ENCODE results near the gene RASGEF1B. TPM values are rescaled to one million over a fixed set of nuclear protein-coding genes. Genes with fewer than 3 reads are reported as not detected.

RASGEF1B gene
- total RNA-seq, 1 donor from 2014 or later = 15.0 TPM

DNA sequence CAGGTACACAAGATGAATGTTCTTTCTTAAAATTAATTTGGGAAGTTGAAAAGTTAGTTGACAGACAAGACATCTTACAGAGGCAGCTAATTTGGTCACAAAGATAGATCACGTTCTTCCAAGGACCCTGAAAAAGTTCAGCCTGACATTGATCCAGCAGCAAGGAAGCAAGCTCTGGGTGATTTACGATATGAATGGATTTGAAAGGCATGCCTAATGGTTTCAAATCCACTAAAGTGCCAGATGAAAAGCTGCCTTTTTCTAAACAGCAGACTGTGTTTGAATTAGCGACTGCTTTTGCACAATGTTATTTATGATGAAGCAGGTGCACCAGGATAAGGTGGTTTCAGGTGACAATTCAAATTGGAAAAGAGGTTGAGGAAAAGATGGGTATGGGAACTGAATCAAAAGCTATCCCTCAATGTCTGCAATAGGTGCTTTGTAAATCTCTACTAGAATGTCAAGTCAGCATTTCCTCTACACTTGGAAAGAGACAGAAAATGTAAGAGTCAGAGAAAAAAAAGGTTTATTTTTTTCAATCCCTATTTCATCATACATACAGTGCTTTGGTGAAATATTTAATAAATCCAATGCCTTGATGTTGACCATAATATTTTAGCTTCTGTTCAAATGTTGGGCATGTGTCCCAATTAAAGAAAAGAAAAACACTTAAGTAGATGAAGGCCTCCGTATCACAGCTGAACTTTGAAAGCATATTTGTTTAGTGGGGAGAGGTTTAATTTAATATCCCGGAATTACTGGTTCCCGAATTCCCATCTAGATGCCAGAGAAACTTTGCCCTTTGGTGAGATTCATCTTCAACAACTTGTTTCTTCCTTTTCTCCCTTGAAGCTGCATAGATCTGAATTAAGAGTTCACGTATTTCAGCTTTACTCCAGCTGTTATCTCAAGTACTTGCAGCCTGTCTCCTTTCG lies 6.0 kb downstream of the RASGEF1B start:
- no peak for ATAC-seq

DNA sequence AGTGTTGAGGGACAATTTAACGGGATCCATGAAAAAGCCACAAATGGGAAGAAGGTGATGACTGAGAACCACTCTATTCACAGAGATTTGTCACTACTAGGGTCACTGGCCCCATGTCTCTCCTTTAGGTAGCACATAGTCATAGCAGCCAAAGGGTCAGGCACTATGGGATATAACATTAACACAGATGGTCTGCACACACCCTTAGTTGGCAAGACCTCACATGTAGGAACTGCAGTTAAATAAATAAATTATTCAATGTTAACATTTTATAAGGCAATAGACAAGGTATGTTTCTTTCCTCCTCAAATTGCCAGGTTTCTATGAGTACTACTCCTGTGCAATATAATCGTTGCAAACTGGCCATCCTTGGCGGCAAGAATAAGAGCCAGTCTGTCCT lies 10.9 kb downstream of the RASGEF1B start:
- no peak for ATAC-seq

DNA sequence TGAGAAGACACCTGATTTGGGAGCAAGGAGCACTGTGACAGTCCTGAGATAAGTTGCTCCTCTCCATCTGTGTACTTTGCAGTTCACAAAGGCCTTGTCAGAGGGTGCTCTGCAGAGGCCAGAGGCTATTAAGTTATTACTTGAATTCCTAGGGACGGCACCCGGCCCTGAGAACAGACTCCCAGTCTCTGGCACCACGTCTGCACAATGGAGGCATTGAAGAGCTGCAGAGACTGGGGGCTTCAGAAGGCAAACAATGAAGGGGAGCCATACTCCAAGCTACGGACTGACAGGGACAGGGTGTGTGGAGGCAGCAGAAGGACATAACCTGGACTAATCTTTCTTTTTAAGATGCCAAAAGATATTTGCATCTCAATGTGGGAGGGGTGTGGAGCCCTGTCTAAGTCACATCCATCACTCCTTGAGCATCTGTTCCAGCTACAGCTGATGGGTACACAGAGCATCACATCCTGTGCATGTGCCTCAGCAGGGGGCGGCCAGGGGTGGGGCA lies 11.5 kb downstream of the RASGEF1B start:
- ATAC-seq = no peak

DNA sequence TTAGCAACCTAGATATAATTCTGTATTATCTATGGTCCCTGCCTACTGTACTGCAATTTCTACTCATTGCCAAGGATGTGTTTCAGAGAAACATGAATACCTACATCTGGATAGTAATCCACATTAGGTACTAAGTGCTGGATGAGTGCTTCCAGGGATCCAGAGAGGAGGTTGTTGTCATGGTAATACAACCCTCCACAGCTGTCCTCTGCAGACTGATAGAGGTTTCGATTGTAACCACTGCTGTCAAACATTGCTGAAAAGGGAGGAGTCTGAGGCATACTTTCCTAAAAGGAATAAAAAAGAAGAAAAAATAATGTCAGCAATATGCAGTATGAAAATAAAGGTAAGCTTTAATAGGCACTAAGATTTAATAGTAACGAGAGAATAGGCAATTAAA lies 12.5 kb downstream of the RASGEF1B start:
- ATAC-seq = no peak

DNA sequence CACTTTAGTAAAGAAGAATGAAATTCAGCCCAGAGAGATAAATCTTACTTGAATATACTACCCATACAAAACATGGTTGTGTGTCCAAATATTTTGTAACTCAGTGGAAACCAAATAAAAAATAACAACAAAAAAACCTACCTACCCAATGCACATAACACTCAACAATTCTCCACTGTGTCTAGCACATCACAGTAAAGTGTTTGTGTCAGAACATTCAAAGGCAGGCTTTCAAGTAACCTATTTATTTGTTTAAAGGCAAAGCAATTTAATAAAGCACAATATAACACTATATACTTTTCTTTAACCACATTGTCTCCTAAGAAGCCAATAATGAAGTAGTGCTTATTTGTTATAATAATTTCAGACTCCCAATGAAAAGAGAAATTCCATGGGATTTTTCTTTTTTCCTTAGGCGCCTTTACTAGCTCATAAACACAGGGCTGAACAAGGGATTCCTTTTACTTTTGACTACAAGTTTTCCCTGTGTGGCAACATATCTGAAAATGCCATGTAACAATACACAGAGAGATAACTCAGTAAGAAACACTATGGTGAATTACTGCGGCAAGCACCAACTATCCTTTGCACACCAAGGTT lies 13.7 kb downstream of the RASGEF1B start:
- no peak for ATAC-seq

DNA sequence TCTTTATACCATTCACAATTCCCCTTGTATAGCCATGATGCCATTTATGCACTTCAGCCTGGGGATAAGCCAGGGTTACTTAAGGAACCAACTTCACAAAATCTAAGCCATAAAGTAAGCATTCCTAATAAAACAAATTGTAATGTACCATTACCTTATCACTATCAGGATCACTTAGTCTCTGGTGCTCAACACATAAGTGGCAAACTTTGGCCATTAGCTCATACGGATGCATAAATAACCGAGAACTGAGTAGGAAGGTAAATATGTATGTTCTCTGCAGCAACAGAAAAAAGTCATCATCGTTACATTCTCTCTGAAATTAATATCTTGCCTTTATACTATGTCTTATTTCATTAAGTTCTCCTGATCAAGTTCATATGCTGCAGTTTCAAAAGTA lies 14.4 kb downstream of the RASGEF1B start:
- ATAC-seq = no peak

DNA sequence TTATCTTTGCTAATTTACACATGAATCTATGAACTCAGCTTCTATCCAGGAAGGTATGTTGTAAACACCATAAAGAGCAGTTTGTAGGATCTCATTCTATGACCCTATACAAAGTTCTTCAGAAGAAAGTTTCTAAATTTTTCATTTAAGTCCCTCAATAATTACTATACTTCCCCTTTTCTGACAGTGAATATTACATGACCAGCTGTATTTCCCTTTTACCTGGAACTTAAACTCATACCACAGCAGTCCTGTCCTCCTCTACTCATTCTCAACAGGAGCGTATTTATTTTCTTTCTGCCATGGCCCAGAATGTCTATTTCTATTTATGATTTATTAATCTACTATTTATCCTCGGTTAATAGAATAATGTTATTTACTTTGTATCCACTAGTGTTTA lies 15.8 kb downstream of the RASGEF1B start:
- no peak for ATAC-seq

DNA sequence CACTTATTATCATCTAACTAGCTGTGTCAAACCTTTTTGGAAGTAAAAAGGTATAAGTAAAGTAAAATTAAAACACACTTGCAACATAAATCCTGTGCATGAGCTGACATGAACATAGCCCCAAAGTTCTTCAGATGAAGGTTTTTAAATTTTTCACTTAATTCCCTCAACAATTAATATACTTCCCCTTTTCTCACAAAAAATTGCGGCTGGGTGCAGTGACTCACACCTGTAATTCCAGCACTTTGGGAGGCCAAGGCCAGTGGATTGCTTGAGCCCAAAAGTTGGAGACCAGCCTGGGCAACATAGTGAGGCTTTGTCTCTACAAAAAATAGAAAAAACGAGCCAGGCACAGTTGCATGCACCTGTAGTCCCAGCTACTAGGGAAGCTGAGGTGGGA lies 16.8 kb downstream of the RASGEF1B start:
- ATAC-seq = no peak

DNA sequence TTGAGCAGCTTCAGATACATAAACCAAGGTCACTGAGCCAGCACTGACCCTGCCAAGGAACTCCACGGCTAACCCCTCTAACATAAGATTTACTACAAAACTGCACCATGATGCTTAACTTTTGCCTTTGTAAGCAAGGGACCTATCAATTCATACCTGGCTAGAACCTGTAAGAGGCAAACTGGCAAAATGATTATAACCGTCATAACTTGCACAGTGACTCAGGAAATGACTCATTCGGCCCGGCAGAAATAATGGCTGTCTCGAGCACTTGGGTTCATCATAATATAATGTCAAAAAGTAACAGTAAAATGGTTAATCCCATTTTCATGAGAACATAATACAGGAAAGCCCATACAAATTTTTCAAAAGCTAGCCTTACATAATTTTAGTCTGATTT lies 17.2 kb downstream of the RASGEF1B start:
- peak; percentile 80 for ATAC-seq

DNA sequence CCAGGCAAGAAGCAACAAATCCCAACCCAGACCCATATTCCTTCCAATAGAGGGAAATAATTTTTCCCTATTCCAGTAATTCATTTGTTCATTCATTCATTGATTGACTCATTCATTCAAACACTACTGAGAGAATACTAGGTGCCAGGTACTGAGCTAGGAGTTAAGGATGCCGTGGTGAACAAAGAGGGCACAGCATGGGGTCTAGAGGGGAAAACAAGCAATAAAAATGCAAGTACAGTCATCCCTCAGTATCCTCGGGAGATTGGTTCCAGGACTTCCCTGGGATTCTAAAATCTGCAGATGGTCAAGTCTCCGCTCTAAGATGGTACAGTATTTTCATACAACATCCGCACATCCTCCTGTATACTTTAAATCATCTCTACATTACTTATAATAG lies 18.7 kb downstream of the RASGEF1B start:
- no peak for ATAC-seq

DNA sequence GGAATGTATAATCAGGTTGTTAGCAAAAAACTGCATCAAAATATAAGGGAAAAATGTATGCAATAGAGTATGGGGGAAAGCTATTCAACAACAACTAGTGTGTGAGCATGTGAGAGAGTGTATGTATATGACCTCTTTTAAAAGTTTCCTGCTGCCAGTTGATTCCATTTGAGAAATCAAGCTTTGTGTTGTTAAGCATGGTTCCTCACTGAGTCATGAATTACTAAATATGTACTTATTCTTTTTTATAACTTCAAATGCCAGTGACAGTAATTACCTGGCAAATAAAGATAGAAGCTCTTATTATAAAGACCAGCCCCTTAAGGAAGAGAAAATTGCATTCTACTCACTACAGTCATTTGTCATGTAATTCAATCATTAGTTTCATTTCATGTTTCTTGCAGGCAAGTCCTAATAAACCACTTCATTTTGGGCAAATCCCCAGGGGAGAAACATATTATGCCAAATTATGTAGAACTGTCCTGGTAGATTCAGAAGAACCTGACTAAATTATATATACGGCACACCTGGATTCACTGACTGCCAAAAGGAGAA lies 19.2 kb downstream of the RASGEF1B start:
- peak; percentile 75 for ATAC-seq

DNA sequence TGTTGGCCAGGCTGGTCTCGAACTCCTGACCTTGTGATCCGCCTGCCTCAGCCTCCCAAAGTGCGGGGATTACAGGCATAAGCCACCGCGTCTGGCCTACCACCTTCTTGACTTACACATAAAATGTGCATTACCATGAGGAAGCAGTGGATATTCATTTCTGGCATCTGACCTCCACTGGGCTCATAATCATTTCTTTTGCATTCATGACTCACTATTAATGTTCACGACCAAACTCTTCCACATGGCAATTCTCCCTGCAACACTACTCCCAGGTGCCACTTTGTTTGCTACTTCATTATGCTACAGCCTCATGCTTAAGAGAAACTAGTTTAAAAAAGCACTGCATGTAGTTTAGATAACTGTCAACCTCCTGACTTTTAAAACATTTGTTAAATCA lies 22.7 kb downstream of the RASGEF1B start:
- peak; percentile 26 for ATAC-seq

DNA sequence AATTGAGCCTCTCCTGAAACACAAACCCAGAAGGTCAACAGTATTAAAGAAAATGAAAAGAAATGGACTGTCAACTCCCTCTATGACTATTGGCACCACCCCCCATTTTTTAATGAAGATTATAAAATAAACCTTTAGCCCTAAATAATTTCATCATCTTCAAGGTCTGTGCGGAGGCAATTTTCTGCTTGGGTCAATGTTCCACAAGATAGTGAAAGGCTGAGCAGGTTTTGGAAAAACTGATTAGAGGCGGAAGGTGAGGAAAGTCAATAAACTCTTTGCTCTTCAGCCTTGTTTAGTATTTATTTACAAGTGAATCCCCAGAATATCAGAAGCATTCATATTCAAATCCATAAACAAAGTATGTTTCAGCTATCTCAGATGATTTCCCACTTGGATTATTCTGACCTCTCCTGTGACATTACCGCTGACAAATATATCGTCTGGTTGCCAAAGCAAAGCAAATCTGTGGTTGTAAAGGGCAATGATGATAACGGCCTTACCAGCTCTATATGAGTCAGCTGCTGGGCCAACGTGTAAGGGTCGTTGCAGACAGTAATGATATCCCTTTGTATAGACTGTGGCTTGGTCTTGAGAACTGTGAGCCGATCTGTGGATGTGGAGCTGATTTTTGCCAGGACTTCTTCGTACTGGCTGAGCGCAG lies 24.0 kb downstream of the RASGEF1B start:
- no peak for ATAC-seq

DNA sequence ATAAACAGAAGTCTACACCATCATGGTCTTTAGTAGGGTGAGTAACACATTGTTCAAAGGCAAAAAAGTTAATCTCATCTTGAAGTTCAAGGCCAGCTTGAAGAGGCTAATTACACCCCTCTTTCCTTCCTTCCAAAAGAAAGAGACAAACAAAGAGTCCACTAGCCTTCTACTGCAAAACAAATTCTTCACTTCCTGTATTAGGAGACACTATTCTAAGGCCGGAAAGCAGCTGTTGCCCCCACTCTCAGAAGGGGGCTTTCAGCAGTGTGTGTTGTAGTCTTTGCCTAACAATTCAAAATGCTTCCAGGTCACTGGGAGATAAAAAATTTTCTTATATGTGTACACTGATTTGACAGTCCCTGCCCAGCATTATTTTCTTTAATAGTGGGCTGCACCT lies 25.1 kb downstream of the RASGEF1B start:
- ATAC-seq = no peak

DNA sequence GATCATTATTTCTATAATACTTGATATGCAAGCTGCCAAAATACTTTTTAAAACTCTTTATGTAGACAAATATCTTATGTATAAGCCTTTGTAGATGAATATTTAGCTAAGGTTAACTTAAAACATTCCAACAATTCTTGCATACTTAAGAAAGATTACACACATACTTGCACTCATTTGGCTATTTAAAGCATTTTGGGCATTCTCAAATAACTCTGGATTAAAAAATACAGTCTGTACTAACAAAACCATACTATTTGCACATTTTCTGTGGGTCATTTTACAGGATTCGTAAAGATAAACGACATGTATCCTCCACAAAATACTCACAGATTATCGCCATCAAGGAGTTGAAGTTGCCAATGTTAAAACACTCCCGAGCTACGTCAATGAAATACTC lies 26.5 kb downstream of the RASGEF1B start:
- no peak for ATAC-seq

DNA sequence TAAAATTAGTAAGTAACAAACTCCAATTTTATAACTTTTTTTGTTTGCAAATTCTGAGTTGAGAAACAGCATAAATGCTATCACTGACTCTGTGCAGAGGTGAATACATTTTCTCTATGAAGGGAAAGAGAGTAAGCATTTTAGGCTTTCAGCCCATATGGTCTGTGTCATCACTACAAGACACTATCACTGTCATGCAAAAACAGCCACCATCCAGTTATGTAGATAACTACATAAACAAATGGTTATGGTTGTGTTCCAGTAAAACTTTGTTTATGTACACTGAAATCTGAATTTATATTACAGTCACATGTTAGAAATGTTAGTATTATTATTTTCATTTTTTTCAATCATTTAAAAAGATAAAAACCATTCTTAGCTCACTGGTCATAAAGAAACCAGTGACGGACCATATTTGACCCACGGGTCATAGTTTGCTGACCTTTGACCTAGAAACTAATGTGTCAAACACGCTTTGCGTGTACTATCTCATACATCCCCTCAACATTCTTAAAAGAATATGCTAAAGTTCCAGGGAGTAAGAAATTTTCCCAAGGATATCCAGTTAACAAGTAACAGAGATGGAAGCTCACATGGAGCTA lies 29.1 kb downstream of the RASGEF1B start:
- ATAC-seq = no peak

DNA sequence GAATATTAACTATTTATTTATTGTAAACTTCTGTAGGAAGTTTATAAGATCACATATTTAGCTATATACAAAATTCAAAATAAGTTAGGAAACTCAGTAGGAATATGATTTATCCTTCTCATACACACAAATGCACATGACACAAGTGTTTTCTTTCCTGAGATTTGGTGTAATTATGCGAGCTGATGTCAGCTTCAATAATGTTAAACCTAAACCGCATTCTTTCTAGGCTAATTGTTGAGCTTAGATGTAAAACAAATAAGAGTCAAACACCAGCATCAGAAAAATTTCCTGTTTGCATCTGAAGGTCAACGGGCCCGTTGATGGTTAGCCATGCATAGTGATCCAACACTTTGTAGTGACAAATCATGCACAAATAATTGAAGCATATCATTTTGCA lies 30.8 kb downstream of the RASGEF1B start:
- ATAC-seq = no peak

DNA sequence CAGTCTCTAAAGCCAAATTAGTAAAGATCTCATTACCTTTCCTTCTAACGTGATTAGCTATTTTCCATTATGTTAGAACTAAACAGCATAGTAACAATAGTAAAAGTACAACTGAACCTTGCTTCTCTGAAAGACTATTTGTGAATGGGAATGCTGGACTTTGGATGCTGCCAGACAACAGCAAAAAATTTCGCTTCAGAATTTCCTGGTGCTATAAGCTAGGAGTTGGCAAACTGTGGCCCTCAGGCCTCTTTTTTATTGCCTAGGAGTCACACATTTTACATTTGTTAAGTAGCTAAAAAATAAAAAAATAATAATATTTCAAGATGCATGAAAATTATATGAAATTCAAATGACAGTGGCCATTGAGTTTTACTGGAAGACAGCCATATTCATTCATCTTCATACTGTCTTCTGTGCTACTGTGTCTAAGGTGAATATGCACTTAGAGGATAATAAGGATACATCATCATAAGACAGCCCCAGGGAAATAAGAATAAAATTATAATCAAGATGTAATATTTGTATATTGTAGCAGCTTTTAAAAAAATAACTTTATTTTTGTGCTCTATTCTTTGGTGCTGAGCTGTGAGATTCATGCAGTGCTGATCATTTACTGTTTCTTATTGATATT lies 34.6 kb downstream of the RASGEF1B start:
- ATAC-seq = no peak

DNA sequence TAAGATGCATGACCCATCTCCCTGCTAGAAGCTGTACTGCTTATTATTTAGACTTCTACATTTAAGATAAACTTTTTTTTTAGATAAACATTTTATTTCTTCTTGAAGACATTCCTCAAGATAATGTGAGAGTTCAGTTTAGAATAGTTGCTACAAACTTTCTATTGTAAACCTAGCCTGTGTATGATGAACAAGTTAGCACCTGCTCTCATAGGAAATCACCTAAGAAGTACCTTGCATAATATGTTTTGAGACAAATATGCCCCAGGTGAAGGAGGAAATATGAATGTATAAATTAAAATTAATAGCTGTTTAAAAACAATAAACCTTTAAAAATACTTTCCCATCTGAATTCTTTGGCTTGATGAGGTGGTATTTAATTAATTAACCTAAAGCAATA lies 35.6 kb downstream of the RASGEF1B start:
- peak; percentile 76 for ATAC-seq

DNA sequence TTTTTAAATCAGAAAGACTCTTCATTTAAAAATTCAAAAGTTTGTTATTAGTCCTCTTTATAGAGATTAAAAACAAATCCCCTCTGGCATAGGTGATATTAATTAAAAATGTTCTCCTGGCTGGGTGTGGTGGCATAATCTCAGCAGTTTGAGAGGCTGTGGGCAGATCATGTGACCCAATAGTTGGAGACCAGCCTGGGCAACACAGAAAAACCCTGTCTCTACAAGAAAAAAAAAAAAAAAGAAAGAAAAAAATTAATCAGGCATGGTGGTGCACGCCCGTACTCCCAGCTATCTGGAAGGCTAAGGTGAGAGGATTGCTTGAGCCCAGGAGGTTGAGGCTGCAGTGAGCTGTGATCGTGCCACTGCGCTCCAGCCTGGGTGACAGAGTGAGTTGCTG lies 38.9 kb downstream of the RASGEF1B start:
- peak; percentile 70 for ATAC-seq

DNA sequence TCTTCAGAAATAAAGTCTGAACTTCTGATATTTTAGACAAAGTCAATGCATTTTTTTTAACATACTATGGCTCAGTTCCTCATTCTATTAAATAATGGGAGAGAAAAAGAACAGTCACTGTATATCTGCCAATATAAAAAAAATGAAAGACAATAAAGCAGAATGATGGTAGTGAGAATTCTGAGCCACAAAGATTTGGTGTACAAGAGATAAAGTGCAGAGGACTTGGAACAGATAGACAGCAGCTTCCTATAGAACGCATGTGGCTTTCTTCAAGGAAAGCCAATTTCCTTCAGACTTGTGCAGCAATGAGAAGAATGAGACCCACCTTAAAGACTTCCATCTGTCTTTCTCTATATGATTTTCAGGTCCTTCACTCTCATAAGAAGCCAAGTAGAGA lies 39.7 kb downstream of the RASGEF1B start:
- no peak for ATAC-seq

DNA sequence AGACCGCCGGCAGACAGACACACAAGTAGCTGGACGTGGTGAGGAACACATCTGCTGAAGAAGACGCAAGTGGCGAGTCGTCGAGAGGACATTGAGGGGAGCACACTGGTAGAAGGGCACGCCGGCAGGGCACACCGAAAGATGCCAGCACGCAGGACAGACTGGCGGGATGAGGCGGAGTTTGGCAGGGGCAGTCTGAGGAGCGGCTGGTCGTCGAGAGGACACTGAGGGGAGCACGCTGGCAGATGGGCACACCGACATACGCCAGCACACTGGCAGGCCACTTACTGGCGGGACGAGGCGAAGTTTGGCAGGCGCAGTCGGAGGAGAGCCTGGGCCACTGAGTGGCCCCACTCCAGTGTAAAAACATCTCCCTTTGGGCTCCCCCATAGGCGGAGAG lies 42.1 kb downstream of the RASGEF1B start:
- no peak for ATAC-seq
